ENCODE data around the gene DENND1B.
"Not testable (repeated sequence)": the region's sequence is repeated elsewhere in the genome, so short reads cannot be mapped to it uniquely, and the experiment has no call there.

The DENND1B gene

DNA sequence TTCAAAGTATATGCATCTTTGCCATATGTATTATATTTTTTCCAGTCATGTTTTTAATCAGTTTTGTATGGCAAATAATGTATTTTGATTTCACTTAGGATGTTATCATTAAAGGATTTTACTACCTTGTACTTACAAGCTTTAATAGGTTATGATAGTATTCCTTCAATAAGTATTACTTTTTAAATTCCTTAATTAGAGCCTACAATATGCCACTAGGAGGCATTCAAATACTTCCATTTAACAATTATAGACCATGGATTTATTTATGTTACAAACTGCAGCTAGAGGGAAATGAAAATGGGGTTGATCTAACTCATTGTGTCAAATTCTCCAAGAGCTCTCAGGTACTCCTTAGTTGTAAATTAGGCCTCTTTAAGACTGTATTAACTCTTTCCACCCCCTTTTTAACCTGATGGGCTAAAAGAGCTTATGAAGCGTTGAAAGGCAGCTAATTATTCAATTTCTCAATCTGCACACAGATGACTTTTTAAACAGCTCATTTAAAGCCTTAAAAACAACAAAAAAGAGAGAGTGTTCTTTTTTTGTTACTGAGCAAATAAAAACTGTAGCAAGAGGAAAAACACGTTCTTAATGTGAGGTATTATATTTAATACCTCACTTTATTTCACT is 156.2 kb downstream of the DENND1B start:
- DNase-seq, result no peak

DNA sequence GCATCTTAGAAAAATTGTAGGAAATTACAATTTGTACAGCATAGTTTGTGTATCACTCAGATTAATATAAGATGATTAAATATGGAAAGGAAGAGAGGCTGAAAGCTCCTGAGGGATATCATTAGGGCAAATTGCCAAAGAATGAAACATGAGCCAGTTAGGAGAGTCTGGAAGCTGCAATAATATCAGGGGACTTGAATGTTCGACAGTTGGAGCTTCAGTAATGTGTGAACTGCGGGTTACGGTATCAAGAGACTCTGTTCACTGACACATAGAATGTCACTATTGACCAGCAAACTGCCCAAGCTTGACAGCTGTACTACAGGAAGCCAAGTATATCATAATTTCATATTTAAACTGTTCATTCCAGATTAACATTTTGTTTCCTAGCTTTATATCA is 157.2 kb downstream of the DENND1B start:
- no peak for DNase-seq

DNA sequence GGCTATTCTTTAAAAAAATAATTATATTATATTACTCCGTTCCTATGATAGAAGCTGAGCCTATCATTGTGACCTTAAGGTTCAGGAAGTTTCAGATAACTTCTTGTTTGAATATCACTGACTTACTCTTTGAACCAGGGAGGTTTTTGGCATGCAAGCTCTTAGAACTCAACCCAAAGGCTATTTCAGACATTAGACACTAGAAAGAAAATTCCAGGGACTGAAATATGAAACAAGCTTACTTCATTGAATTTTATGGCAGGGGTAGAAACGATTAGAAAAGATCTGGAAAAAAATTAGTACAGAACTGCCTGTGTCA is 159.6 kb downstream of the DENND1B start:
- no peak for DNase-seq

DNA sequence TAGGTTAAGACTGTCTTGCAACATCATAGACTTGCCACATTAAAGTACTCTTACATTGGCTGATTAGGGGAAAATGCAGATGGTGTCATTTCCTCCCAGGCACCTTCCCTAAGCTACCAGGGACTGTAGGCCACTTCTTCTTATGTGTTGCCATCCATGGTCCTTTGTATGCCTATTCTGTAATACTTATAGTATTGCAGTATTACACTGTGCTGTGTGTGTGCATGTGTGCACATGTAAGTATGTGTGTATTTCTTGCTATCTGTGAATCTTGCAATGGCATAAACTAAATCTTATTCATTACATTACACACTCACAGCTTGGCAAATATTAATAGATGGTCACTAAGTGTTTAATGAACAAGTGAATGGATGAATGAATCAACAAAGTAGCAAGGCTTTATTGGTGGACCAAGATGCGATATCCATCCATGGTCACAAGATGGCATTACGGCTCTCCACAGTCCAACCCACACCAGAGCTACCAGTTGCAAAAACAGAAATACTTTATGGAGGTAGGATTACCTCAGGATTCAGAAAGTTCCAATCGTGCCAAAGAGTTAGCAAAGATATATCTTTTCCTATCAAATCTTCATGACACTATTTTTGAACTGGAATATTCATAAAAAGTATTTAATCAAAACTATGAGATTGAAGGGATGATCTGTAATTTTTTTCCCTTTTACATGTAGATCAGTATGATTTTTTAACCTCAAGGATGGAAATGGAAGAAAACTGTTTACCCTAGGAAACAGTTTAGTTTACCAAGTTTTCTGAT is 160.2 kb downstream of the DENND1B start:
- DNase-seq, result no peak

DNA sequence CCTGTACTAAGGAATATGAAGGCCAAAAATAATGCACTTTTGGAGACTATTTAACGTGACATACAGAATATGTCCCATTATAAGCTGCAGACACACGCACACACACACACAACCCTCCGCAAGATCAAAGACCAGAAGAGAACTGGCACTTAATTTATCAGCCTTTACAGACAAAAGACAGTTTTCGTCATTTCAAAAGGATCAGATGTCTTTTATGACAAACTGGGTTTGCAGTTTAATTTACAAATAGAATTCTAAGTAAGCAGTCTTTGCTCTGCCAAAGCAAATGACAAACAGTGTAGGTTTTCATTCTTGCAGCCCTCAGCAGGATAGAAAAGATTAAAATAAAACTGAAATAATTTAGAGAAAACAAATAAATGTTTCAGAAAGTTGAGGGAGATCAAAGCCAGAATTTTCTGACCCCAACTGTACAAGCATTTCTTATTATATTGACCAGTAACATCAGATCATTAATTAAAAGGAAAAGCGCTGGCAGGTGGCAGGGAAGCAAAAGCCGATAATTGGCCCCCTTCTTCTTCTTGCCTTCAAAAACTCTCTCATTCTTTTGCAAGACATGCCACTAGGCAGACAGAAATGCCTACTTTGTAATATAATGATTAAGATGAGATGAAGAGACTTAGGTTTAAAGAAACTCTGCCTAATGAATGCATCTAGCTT is 169.0 kb downstream of the DENND1B start:
- no peak for DNase-seq

DNA sequence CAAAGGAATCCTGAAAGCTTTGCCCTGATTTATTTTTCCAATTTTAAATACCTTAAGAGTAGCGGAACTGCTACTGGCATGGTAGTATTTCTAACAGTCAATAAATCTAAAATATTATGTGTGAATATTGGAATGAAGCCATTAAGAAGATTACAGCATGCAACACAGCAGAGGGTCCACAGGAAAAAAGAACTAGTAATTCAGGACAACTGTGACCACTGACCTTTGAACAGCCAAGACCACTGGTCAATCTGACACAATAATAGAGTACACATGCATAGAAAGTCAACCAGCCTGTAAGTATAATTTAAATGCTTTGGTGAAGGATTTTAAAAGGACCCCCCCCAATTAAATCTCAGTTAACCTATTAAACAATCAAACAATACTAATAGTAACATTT is 171.0 kb downstream of the DENND1B start:
- DNase-seq, result no peak

DNA sequence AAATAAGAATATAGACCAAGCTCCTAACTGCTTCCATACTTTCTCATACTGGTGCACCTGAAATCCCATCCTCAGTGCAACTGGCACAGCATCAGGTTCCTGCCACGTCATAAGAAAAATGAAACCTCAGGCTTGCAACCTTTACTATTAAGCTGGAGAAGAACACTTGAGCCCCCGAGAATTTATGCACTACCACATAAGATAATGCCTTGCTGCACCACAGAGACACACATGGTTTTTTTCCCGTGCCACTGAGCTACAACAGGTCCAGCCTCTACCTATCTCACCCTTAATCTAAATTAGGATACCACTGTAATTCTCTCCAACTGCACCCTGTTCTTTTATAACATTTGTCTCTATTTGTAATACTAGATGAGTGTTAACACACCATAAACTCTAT is 174.5 kb downstream of the DENND1B start:
- no peak for DNase-seq

DNA sequence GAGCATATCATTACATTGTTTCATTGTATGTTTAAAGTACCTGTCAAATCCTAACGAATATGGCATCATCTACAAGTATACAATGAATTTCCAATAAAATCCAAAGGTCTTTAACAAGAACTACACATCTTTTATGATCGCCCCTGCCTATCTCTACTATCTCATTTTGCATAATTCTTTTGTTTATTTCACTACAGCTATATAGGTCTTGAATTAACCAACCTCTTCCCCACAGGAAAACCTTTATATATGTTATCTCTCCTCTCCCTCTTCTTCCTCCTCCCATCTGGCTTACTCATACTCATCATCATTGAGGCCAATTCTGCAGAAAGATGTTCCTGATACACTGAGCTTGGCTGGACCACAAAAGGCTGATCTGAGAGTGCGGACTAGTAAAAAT is 175.5 kb downstream of the DENND1B start:
- DNase-seq, result no peak

DNA sequence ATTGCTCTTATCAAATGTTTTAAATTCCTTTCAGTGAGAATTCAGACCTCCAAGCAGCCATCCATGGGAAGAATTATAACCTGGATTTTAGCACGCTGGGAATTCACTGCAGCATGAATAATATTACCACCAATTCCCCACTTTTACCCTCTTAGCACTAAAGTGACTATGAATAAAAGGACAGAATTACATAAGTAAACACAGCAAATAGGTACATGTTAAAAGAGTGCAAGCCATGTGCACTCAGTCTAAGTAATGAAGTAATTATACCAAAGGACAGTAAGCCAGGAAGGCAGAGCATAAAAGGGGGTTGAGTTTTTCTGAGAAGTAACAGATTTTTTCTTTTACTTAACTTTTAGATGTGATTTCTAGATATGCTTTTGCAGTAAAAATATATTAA is 176.3 kb downstream of the DENND1B start:
- no peak for DNase-seq

DNA sequence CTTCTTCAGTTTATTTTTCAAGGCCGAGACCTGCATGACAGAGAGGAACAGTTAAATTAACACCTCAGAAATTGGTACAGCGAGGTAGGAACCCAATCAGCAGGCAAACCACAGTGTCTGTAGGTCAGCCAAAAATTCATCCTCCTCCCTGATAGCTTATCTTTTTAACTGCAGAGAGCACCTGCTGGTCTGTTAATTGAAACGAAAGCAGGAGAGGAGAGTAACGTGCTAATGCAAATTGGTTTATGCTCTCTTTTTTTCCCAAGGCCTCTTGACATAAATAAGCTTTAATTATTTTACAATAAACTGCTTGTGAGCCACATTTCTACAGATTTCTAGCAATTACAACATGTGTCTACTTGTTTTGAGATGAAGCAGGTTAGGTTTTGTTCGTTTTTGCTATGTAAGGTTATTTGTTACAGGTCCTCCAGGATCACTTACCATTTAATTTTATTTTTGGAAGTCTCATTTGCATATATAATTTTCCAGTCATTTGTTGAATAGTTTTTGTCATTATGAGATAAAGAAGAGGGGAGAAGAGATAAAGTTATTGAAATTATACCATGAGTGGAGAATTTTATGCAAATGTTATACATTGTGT is 179.9 kb downstream of the DENND1B start:
- DNase-seq, result no peak

DNA sequence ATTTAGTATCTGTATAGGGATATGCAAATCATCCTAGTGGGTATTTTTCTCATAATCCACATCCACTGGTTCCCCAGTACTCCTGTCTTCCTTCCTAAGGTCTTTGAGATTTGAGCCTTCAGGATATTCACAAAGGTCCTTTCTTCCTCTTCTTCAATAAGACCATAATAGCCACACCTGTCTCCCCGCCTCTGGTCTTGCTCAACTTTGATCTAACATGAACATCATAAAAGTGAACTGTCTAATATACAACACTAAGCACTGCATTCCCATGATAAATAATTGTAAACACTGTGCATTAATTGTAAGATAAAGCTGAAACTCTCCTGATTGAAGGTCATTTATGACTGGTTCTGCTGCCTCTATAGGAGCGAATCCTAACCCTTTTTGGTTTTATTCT is 184.6 kb downstream of the DENND1B start:
- no peak for DNase-seq

DNA sequence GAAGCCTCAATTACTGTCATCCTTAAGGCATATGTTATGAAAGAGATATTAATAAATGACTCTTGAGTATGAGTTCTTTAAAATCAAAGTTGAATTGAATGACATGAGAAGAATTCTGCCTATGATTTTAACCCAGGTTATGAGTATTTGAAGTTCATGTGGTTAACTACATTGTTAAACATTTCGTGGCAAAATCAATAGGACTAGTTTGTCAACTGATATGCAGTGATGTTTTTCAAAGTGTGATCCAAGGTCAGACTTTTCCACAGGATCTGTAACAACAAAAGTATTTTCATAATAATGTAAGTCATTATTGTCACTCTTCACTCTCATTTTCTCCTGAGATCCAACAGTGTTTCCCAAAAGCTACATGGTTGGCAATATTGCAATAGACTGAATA is 189.5 kb downstream of the DENND1B start:
- no peak for DNase-seq

DNA sequence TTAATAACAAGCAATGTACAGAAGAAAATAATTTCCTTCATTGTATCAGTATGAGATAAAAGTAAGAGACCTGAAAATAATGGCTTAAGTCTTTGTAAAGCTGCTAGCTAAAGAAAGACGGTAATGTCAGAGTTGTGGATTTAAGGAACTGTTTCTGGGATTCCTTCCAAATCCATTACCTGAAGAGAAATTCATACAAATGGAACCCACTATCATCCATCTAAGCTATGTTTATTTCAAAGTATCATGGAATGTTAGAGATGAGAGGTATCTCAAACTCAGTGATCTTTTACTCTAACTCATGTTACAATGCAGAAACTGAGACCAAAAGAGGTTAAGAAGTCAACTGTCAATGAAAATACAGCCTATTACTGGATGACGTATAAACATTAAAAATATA is 197.7 kb downstream of the DENND1B start:
- DNase-seq, result no peak

DNA sequence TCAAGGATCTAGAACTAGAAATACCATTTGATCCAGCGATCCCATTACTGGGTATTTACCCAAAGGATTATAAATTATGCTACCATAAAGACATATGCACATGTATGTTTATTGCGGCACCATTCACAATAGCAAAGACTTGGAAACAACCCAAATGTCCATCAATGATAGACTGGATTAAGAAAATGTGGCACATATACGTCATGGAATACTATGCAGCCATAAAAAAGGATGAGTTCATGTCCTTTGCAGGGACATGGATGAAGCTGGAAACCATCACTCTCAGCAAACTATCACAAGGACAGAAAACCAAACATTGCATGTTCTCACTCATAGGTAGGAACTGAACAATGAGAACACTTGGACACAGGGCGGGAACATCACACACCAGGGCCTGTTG is 199.7 kb downstream of the DENND1B start:
- not testable (repeated sequence) for DNase-seq

DNA sequence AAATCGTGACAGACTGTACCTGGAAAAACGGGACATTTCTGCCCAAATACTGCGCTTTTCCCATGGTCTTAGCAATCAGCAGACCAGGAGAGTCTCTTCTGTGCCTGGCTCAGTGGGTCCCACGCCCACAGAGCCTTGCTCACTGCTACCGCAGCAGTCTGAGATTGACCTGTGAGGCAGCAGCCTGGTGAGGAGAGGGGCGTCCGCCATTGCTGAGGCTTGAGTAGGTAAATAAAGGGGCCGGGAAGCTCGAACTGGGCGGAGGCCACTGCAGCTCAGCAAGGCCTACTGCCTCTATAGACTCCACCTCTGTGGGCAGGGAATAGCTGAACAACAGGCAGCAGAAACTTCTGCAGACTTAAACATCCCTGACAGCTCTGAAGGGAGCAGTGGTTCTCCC is 203.1 kb downstream of the DENND1B start:
- DNase-seq, result no peak

DNA sequence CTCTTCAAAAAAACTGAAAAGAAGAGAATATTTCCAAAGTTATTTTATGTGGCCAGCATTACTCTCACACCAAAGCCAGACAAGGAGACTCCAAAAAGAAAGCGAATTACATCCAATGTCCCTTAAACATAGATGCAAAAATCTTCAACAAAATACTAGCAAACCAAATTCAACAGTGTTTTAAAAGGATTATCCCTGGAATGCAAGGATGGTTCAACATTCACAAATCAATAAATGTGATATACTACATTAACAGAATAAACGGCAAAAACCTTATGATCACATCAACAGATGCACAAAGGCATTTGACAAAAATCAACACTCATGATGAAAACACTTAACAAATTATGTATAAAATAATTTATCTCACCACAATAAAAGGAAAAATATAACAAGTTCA is 207.8 kb downstream of the DENND1B start:
- DNase-seq, result no peak

DNA sequence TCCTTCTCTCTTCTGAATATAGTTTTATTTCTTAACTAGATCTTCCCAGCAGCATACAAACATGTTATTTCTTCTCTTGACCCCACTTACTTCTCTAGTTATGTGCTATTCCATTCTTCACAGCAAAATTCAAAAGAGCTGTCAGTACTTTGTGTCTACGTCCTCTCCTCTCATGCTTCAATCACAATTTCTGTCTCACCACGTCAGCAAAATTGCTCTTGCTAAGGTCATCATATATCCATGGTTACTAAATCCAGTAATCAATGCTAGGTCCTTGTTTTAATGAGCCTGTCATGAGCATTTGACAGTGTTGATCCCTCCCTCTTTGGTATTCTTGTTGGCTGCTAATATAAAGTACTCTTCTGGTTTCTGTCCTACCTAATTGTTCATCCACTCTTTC is 214.2 kb downstream of the DENND1B start:
- DNase-seq, result no peak

DNA sequence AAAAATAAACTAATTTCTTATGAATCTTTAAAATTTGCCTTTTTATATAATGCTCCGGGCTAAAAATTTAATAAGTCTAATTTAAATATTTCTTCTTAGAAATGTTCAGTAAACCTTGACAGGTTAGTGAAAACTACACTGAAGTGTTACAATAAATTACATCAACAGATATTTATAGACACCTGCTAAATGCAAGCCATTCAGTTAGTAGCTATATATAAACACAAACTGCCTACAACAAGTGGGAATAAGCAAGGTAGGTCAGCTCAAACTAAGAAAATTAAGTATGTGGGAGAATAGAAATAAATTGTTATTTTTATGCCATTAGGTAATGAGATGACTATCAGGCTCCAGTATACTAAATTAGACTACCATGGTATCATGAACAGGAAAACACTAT is 215.6 kb downstream of the DENND1B start:
- no peak for DNase-seq

DNA sequence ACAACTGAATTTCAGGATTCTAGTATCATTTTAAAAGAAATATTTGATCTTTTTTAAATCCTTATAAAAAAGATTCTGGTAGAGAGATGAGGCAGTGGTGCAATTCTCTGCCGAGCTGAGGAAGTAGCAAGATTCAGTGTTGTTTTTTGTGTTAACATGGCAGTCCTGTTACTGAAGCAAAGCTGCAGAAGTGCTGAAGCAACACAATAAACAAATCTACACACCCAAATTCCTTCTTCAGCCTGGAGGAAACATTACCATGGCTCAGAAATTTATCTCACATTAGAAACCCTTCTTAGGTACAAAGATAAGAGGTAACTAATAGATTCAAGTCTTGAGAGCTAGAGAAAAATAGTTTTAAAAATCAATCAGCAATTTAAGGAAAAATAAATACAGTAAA is 216.0 kb downstream of the DENND1B start:
- DNase-seq, result no peak

DNA sequence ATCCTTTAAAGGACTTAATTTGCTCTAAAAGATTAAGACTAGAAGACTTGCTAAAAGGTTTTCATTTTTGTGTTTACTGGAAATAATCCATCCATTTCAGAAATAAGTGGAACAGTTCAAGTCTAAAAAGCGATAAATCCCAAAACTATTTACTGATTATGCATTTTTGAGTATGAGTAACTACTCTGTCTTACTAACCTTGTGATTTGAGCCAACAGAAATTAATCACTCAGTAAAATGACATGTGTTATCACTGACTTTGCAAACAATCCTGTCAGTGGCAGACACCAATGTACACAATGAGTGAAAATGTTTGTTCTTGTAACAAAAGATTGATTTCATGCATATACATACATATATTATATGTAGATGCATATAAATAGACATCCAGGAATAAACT is 218.0 kb downstream of the DENND1B start:
- no peak for DNase-seq

DNA sequence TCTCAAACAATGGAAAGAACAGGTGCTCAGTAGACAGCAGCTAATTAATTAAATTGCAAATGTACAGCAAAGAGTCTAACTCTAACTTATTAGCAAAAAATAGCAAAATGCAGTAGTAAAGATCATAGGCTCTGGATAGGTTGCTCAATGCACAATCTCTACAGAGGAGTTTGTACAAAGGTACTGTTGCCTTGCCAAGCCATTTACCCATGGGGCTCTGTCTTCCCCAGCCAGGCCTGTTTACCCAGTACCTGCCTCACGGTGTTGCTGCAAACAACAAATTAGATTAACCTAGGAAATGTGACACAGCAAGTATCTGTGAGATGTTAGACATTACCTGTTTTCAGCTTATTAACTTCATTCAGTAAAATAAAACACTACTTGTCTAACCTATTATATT is 222.0 kb downstream of the DENND1B start:
- DNase-seq, result no peak

DNA sequence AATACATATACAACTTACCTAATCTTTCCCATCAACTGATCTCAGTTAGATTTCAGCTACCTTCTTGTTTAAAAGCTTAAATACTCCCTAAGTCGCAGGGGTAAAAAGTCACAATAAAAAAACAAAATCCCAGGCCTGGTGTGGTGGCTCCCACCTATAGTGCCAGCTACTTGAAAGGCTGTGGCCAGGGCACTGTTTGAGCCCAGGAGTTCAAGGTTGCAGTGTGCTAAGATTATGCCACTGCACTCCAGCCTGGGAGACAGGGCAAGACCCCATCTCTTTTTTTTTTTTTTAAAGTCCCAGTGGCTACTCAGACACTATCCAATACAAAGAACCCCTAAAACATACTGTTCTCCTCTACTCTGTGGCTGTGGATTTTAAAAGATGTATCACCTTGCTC is 228.3 kb downstream of the DENND1B start:
- DNase-seq, result no peak

DNA sequence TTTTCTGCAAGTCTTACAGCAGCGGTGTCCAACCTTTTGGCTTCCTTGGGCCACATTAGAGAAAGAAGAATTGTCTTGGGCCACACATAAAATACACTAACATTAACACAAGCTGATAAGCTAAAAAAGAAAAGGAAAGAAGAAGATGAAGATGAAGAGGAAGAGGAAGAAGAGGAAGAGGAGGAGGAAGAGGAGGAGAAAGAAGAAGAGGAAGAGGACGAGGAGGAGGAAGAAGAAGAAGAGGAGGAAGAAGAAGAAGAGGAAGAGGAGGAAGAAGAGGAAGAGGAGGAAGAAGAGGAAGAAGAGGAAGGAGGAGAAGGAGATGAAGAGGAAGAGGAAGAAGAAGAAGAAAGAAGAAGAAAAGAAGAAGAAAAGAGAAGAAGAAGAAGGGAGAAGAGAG is 230.7 kb downstream of the DENND1B start:
- no peak for DNase-seq

DNA sequence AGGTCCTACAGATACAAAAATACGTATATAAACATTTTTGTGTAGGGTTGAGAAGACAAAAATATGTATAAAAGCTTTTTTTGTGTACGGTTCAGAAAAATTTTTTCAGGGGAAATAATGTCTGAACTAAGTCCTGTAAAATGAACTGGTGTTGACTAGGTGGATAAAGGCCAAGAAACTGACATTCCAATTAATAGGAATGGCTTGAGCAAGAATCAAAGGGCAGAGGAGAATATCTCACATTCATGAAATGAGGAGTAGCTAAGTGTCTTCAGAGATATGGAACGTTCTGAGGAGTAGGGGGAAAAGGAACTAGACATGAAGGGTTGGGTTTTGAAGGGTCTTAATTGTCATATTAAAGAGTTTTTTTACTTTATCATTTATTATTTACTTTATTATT is 231.2 kb downstream of the DENND1B start:
- no peak for DNase-seq
